Measurements from ENCODE around the gene PIP5K1C. TPM values are rescaled to one million over a fixed set of nuclear protein-coding genes. Genes with fewer than 3 reads are reported as not detected.

PIP5K1C gene
- total and polyA plus RNA-seq, 9 of the 15 experiments (the other 6 are each of a cell fraction or from before 2014, with no cell fraction given), result 0.38 to 22.1 (median 4.1) TPM

DNA sequence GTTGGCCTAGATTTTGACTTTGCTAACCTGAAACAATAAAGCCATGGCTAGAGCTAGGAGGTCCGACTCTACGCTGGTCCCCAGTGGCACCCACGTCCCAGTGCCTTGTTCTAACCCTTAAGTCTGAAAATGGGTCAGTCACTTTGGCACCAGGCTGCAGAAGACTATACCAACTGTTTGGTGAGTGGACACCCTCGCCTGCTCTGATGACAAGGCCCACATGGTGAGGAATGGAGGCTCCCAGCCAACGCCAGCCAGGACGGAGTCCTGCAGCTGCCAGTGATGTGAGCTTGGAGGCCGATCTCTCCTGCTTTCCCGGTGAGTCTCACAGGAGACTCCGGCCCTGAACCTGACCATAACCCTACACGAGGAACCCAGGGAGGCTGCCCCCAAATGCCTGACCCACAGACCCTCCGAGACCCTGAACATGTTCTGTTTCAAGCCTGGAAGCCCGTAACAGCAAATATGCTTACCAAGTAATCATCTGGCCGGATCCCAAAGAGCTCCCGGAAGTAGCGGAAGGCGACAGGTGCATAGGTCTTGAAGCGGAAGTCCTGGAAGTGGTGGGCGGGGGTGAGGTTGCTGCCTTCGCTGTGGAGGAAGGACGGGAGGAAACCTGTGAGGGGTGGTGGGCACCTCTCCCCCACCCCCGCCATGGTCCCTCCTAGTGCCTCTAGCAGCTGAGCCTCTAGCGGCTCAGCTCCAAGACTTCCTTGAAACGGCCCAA, 39.6 kb downstream of the PIP5K1C start (continued):
- TF ChIP-seq, protein P1, sequence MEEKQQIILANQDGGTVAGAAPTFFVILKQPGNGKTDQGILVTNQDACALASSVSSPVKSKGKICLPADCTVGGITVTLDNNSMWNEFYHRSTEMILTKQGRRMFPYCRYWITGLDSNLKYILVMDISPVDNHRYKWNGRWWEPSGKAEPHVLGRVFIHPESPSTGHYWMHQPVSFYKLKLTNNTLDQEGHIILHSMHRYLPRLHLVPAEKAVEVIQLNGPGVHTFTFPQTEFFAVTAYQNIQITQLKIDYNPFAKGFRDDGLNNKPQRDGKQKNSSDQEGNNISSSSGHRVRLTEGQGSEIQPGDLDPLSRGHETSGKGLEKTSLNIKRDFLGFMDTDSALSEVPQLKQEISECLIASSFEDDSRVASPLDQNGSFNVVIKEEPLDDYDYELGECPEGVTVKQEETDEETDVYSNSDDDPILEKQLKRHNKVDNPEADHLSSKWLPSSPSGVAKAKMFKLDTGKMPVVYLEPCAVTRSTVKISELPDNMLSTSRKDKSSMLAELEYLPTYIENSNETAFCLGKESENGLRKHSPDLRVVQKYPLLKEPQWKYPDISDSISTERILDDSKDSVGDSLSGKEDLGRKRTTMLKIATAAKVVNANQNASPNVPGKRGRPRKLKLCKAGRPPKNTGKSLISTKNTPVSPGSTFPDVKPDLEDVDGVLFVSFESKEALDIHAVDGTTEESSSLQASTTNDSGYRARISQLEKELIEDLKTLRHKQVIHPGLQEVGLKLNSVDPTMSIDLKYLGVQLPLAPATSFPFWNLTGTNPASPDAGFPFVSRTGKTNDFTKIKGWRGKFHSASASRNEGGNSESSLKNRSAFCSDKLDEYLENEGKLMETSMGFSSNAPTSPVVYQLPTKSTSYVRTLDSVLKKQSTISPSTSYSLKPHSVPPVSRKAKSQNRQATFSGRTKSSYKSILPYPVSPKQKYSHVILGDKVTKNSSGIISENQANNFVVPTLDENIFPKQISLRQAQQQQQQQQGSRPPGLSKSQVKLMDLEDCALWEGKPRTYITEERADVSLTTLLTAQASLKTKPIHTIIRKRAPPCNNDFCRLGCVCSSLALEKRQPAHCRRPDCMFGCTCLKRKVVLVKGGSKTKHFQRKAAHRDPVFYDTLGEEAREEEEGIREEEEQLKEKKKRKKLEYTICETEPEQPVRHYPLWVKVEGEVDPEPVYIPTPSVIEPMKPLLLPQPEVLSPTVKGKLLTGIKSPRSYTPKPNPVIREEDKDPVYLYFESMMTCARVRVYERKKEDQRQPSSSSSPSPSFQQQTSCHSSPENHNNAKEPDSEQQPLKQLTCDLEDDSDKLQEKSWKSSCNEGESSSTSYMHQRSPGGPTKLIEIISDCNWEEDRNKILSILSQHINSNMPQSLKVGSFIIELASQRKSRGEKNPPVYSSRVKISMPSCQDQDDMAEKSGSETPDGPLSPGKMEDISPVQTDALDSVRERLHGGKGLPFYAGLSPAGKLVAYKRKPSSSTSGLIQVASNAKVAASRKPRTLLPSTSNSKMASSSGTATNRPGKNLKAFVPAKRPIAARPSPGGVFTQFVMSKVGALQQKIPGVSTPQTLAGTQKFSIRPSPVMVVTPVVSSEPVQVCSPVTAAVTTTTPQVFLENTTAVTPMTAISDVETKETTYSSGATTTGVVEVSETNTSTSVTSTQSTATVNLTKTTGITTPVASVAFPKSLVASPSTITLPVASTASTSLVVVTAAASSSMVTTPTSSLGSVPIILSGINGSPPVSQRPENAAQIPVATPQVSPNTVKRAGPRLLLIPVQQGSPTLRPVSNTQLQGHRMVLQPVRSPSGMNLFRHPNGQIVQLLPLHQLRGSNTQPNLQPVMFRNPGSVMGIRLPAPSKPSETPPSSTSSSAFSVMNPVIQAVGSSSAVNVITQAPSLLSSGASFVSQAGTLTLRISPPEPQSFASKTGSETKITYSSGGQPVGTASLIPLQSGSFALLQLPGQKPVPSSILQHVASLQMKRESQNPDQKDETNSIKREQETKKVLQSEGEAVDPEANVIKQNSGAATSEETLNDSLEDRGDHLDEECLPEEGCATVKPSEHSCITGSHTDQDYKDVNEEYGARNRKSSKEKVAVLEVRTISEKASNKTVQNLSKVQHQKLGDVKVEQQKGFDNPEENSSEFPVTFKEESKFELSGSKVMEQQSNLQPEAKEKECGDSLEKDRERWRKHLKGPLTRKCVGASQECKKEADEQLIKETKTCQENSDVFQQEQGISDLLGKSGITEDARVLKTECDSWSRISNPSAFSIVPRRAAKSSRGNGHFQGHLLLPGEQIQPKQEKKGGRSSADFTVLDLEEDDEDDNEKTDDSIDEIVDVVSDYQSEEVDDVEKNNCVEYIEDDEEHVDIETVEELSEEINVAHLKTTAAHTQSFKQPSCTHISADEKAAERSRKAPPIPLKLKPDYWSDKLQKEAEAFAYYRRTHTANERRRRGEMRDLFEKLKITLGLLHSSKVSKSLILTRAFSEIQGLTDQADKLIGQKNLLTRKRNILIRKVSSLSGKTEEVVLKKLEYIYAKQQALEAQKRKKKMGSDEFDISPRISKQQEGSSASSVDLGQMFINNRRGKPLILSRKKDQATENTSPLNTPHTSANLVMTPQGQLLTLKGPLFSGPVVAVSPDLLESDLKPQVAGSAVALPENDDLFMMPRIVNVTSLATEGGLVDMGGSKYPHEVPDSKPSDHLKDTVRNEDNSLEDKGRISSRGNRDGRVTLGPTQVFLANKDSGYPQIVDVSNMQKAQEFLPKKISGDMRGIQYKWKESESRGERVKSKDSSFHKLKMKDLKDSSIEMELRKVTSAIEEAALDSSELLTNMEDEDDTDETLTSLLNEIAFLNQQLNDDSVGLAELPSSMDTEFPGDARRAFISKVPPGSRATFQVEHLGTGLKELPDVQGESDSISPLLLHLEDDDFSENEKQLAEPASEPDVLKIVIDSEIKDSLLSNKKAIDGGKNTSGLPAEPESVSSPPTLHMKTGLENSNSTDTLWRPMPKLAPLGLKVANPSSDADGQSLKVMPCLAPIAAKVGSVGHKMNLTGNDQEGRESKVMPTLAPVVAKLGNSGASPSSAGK (IDR thresholded peaks at IDR 0.05), result no peak
- TF ChIP-seq ZC3H11A (IDR thresholded peaks at IDR 0.05; ENCODE audit: low read depth, low read length) (no peak), RUNX1 (IDR thresholded peaks at IDR 0.05; ENCODE audit: low read depth) (no peak)
- TF ChIP-seq, protein P2, sequence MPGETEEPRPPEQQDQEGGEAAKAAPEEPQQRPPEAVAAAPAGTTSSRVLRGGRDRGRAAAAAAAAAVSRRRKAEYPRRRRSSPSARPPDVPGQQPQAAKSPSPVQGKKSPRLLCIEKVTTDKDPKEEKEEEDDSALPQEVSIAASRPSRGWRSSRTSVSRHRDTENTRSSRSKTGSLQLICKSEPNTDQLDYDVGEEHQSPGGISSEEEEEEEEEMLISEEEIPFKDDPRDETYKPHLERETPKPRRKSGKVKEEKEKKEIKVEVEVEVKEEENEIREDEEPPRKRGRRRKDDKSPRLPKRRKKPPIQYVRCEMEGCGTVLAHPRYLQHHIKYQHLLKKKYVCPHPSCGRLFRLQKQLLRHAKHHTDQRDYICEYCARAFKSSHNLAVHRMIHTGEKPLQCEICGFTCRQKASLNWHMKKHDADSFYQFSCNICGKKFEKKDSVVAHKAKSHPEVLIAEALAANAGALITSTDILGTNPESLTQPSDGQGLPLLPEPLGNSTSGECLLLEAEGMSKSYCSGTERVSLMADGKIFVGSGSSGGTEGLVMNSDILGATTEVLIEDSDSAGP (CRISPR knock-in tag; IDR thresholded peaks at IDR 0.05), result no peak
- TF ChIP-seq, protein P3, sequence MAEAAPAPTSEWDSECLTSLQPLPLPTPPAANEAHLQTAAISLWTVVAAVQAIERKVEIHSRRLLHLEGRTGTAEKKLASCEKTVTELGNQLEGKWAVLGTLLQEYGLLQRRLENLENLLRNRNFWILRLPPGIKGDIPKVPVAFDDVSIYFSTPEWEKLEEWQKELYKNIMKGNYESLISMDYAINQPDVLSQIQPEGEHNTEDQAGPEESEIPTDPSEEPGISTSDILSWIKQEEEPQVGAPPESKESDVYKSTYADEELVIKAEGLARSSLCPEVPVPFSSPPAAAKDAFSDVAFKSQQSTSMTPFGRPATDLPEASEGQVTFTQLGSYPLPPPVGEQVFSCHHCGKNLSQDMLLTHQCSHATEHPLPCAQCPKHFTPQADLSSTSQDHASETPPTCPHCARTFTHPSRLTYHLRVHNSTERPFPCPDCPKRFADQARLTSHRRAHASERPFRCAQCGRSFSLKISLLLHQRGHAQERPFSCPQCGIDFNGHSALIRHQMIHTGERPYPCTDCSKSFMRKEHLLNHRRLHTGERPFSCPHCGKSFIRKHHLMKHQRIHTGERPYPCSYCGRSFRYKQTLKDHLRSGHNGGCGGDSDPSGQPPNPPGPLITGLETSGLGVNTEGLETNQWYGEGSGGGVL (CRISPR knock-in tag; IDR thresholded peaks at IDR 0.05), result no peak
